ENCODE data around the gene CDIPT. TPM values are rescaled to one million over a fixed set of nuclear protein-coding genes. Genes with fewer than 3 reads are reported as not detected.
"Not testable (repeated sequence)": the region's sequence is repeated elsewhere in the genome, so short reads cannot be mapped to it uniquely, and the experiment has no call there.

Gene CDIPT, protein sequence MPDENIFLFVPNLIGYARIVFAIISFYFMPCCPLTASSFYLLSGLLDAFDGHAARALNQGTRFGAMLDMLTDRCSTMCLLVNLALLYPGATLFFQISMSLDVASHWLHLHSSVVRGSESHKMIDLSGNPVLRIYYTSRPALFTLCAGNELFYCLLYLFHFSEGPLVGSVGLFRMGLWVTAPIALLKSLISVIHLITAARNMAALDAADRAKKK
- 74.1 and 82.6 TPM in 2 replicates for total RNA-seq (2014; rRNA removed; shearing (Covaris generic))
- polyA plus RNA-seq (2015; cell fraction: cytosol; rRNA removed): 120 and 126 TPM in 2 replicates
- 47.0 and 55.0 TPM in 2 replicates for polyA plus RNA-seq (2015; cell fraction: nucleus; rRNA removed)

DNA sequence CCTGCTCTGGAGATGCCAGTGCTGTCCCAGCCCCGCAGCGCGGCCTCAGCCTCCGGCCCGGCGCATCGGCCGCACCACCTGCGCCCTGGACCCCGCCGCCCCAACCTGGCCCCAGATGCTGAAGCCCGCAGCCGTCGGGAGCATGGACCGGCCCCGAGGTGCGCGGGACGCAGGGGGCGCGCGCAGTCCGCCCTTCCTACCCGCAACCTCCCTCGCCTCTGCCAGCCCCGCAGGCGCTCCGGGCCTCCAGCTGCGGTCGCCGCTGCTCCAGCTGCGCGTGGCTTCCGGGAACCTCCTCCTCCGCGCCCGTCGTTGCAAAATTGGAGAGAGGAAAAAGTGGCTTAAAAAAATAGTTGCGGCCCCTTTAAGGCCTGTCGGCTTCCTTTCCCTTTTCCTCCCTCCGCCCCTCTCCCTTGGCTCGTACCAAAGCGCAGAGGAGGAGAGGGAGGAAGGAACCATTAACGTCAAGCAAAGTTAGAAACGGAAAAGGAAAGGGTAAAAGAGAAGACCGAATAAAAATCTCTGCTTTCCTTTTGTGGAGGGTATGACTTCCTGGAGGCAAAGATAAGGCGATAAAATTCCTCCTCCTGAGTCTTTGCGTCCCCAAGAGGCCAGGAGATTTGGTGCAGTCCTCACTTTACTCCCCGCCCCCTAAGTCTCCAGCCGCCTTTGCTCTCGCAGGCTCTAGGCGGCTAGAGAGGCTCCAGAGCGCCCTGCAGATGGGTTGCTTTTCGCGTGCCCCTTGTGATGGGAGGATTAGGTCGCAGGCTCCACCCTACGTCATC lies at the start of gene CDIPT:
Gene CDIPT, minus strand, starts transcription at position 343 of the 785 bp plus-strand sequence. CDS start 369 bp downstream, outside the sequence.
- DNase-seq (ENCODE audit: low read depth, low spot score): peak; percentile 95
- in situ Hi-C loops (cut with HindIII; ENCODE audit: low pct_unique_long_range_greater_than_20kb, low sequenced_read_pairs): no loop called here

DNA sequence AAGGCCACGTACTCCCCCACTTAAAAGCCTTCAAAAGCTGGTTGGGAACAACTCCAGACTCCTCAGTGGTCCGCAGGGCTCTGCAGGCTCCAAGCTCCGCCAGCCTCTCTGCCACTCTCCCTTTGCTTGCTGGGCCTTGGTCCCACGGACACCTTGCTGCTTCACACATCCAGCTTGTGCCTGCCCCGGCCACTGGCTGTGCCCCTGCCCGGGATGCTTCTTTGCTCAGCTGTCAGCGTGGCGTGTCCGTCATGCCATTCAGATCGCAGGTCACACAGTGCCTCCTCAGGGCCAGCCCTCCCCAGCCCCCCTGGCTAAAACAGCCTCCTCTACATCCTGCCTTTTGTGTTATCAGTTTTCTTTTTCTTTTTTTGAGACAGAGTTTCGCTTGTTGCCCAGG lies 49.1 kb upstream of the CDIPT start:
- in situ Hi-C loops (cut with HindIII; ENCODE audit: low pct_unique_long_range_greater_than_20kb, low sequenced_read_pairs): no loop called here
- DNase-seq (ENCODE audit: low read depth, low spot score): no peak

DNA sequence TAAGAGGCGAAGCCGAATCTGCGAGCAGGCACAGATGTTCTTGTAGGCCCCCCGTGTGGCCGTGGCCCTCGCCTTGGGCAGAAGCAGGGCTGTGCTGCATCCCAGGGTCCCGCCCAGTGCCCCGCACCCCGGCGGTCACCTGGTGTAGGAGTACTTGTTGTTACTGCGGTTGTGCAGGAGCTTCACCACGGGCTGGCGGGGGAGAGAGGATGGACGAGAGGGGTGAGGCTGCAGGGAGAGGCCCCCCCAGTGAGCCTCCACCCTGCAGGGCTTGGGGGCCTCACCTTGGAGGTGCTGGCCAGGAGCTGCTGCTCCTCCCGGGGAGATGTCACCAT lies 48.6 kb upstream of the CDIPT start:
- DNase-seq (ENCODE audit: low read depth, low spot score): no peak
- in situ Hi-C loops (cut with HindIII; ENCODE audit: low pct_unique_long_range_greater_than_20kb, low sequenced_read_pairs): no loop called here

GRCh38 chr16:29910819-29911675 lies 48.0 kb upstream of the CDIPT start:
- no peak for DNase-seq (ENCODE audit: low read depth, low spot score)
- in situ Hi-C loops (cut with HindIII; ENCODE audit: low pct_unique_long_range_greater_than_20kb, low sequenced_read_pairs): no loop called here

DNA sequence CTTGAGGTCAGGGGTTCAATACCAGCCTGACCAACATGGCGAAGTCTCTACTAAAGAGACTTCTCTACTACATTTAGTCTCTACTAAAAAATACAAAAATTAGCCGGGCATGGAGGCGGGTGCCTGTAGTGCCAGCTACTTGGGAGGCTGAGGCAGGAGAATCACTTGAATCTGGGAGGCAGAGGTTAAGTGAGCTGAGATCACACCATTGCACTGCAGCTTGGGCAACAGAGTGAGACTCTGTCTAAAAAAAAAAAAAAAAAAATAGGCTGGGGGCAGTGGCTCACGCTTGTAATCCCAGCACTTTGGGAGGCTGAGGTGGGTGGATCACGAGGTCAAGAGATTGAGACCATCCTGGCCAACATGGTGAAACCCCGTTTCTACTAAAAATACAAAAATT lies 46.8 kb upstream of the CDIPT start:
- in situ Hi-C loops (cut with HindIII; ENCODE audit: low pct_unique_long_range_greater_than_20kb, low sequenced_read_pairs); DNase-seq (ENCODE audit: low read depth, low spot score): not testable (repeated sequence)

DNA sequence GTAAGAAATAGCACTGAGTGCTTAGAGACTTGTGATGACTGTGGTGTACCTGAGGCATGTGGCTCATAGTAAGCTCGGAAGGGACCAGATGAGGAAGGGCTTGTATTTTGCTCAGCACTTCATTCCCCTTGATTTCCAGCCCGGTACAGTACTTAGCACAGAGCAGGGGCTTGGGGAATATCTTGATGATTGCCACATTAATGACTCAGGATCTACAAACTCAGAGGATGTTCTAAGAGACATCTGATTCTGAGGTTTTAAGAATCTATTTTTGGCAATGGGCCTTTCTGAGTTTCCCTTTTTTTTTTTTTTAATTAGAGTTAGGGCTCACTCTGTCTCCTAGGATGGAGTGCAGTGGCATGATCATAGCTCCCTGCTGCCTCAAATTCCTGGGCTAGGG lies 46.4 kb upstream of the CDIPT start:
- no peak for DNase-seq (ENCODE audit: low read depth, low spot score)
- in situ Hi-C loops (cut with HindIII; ENCODE audit: low pct_unique_long_range_greater_than_20kb, low sequenced_read_pairs): no loop called here

GRCh38 chr16:29908719-29909220 lies 45.7 kb upstream of the CDIPT start:
- no peak for DNase-seq (ENCODE audit: low read depth, low spot score)
- in situ Hi-C loops (cut with HindIII; ENCODE audit: low pct_unique_long_range_greater_than_20kb, low sequenced_read_pairs): no loop called here

DNA sequence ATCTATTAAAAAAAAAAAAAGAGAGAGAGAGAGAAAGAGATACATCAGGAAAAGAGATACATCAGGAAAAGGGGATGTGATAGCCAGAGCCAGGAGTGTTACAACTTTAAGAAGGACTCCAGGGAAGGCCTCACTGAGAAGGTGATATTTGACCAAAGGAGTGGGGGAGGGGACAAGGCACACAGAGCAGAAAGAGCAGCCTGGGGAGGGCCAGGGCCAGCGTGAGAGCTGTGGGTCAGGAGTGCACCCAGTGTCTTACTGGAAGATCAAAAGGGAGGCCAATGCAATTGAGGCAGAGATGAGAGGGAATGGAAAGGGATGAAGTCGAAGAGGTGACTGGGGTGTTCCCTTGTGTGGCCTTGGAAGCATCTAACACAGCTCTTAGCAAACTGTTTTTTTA lies 44.9 kb upstream of the CDIPT start:
- in situ Hi-C loops (cut with HindIII; ENCODE audit: low pct_unique_long_range_greater_than_20kb, low sequenced_read_pairs): no loop called here

GRCh38 chr16:29906520-29907244 lies 43.7 kb upstream of the CDIPT start:
- no peak for DNase-seq (ENCODE audit: low read depth, low spot score)
- in situ Hi-C loops (cut with HindIII; ENCODE audit: low pct_unique_long_range_greater_than_20kb, low sequenced_read_pairs): no loop called here

More for the DNA sequence above, 44.9 kb upstream of the CDIPT start:
- DNase-seq (ENCODE audit: low read depth, low spot score): no peak

DNA sequence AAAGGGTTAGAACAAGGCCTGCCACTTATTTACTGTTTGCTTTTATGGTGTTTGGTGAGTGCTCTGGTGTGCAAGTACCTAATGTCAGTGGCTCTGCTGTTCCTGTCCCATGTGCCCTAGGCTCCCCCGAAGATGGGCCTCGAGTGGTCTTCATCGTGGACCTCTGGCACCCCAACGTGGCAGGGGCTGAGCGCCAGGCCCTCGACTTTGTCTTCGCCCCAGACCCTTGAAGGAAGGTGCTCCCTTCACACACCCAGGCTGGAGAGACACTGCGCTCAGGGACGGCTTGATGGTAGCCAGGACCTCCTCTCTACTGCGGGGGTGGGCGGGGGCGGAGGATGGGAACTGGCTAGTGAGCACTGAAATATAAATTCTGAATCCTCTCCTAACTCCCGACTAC lies 42.6 kb upstream of the CDIPT start:
- in situ Hi-C loops (cut with HindIII; ENCODE audit: low pct_unique_long_range_greater_than_20kb, low sequenced_read_pairs): no loop called here

DNA sequence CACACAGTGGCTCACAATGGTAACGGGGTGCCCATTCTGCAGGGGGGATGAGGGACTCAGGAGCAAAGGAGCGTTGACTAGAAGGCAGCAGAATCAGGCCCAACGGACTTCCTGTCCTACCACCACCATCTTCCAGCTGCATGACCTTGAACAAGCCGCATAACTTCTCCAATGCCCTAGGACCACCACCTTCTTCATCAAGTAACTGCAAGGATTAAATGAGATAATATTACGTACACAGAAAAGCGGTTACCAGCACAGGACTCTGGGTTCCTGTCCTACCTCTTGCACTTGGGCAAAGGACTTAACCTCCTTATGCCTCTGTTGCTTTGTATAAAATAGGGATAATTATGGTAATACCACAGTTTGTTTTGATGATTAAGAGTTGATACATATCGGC lies 41.9 kb upstream of the CDIPT start:
- in situ Hi-C loops (cut with HindIII; ENCODE audit: low pct_unique_long_range_greater_than_20kb, low sequenced_read_pairs): no loop called here
- no peak for DNase-seq (ENCODE audit: low read depth, low spot score)

More for the DNA sequence above, 42.6 kb upstream of the CDIPT start:
- no peak for DNase-seq (ENCODE audit: low read depth, low spot score)

DNA sequence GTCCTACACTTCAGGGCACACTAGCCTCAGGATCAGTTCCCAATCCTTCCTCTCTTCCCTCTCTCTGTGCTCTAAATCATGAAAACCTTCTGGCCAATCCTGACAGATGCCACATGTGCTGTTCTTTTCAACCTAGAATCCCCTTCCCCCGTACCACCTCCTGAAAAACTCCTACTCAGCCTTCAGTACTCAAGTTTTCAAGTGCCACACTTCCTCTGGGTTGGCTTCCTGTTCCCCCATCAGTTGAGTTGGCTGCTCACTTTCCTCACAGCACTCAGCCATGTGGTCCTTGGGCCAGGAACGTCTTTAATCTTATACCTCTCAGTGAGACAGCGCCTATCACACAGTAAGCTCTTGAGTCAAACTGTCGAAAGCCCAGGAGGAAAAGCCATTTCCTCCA lies 40.6 kb upstream of the CDIPT start:
- in situ Hi-C loops (cut with HindIII; ENCODE audit: low pct_unique_long_range_greater_than_20kb, low sequenced_read_pairs): no loop called here
- no peak for DNase-seq (ENCODE audit: low read depth, low spot score)

DNA sequence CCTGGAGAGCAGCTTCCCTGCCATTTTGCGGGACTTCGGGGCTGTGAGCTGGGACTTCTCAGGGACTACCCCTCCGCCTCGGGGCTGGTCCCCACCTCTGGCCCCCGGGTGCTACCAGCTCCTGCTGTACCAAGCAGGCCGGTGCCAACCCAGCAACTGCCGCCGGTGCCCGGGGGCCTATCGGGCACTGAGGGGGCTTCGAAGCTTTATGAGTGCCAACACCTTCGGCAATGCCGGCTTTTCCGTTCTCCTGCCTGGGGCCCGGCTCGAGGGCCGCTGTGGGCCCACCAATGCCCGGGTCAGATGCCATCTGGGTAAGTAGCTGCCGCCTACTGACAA lies 38.5 kb upstream of the CDIPT start:
- in situ Hi-C loops (cut with HindIII; ENCODE audit: low pct_unique_long_range_greater_than_20kb, low sequenced_read_pairs): no loop called here
- DNase-seq (ENCODE audit: low read depth, low spot score): no peak

DNA sequence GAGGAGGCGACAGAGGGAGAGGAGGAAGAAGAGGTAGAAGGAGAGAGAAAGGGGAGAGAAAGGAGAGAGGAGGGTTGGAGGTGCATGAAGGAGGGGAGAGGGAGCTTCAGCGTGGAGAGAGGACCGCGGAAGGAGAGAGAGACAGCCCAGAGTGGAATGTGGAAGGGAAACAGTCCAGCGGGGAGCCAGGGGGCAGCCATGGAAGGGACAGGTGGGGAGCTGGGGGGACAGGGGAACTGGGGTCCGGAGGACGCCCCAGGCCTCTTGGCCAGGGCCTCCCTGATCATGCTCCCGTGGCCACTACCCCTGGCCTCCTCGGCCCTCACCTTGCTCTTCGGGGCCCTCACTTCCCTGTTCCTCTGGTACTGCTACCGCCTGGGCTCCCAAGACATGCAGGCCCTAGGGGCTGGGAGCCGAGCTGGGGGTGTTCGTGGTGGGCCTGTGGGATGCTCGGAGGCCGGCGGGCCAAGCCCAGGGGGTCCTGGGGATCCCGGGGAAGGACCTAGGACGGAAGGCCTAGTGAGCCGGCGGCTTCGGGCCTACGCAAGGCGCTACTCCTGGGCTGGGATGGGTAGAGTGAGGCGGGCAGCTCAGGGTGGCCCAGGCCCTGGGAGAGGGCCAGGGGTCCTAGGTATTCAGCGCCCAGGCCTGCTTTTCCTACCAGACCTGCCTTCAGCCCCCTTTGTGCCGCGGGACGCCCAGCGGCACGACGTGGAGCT lies 38.0 kb upstream of the CDIPT start:
- no peak for DNase-seq (ENCODE audit: low read depth, low spot score)
- in situ Hi-C loops (cut with HindIII; ENCODE audit: low pct_unique_long_range_greater_than_20kb, low sequenced_read_pairs): no loop called here

DNA sequence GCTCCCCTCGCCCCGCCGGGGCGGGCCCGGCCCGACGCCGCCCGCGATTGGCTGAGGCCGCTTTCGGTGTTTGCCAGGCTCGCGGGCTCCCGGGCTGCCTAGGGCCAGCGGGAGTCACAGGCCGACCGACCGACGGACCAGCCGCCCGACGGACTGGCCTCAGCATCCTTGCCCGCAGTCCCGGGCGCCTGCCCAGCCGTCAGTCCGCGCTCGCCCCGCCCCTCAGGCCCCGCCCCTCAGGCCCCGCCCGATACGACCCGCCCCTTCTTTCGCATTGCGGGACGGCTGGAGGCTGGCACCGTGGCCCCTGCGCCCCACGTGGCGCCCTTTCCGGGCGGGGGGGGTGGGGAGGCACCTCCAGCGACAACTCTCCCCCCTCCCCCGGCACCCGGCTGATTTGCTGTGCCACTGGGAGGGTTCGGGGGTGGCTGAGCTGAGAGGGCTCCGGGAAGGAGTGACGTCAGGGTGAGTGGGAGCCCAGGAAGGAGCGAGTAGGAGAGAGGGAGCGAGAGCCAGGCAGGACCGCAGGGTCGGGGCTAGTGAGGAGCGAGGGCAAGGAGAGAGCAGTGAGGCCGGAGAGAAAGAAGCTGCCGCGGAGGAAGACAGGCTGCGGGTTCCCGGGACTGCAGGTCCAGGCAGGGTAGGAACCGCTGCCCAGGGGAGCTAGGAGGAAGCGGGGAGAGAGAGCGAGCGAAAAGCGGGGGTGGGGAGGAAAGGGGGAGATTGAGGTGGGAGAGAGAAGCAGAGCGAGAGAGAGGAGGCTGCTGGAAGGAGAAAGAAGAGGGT lies 37.3 kb upstream of the CDIPT start, which contains the start of gene ASPHD1:
Gene ASPHD1, plus strand, starts transcription at position 387 of the 786 bp plus-strand sequence. CDS start 484 bp downstream, outside the sequence.
- in situ Hi-C loops (cut with HindIII; ENCODE audit: low pct_unique_long_range_greater_than_20kb, low sequenced_read_pairs): no loop called here
- peak; percentile 42 for DNase-seq (ENCODE audit: low read depth, low spot score)

- in situ Hi-C loops (cut with HindIII; ENCODE audit: low pct_unique_long_range_greater_than_20kb, low sequenced_read_pairs): no loop called here
- peak; percentile 91 for DNase-seq (ENCODE audit: low read depth, low spot score)
Observed at GRCh38 chr16:29899516-29900101, 36.6 kb upstream of the CDIPT start, which contains the start of gene SEZ6L2. TSS of gene SEZ6L2 (minus strand) at chr16:29899550. CDS start at chr16:29899019, 531 bp downstream.
